HepG2 (cell line): ENCODE data around the gene WDR82. TPM values are rescaled to one million over a fixed set of nuclear protein-coding genes. Genes with fewer than 3 reads are reported as not detected.

ENCODE experiments used
- CEBPG ChIP-seq: IDR thresholded peaks from 2 replicates; pipeline ENCODE4 v1.6.1; 2016
- FLYWCH1 ChIP-seq: sonication (generic); formaldehyde crosslinking; IDR thresholded peaks from 2 replicates; pipeline ENCODE4 v1.8.1; 2023; ENCODE audit warnings: mild to moderate bottlenecking, missing genetic modification reagents
- HDAC1 ChIP-seq: sonication (generic); formaldehyde crosslinking; IDR thresholded peaks from 2 replicates; pipeline ENCODE4 v1.5.1; 2020; ENCODE audit warnings: mild to moderate bottlenecking, missing genetic modification reagents
- HOXA9 ChIP-seq: sonication (generic); formaldehyde crosslinking; IDR thresholded peaks from 2 replicates; pipeline ENCODE4 v1.8.1; 2022; ENCODE audit warnings: missing genetic modification reagents, mild to moderate bottlenecking, moderate library complexity, borderline replicate concordance
- KDM2A ChIP-seq: sonication (generic); formaldehyde crosslinking; IDR thresholded peaks from 2 replicates; pipeline ENCODE4 v1.4.0; 2020; ENCODE audit warnings: low read depth, missing genetic modification reagents, borderline replicate concordance
- NFE2L1 ChIP-seq: sonication (generic); formaldehyde crosslinking; IDR thresholded peaks from 2 replicates; pipeline ENCODE4 v1.4.0; 2020; ENCODE audit warnings: missing genetic modification reagents, mild to moderate bottlenecking, borderline replicate concordance
- PHB2 ChIP-seq: fragments of 450-650 bp; IDR thresholded peaks from 2 replicates; pipeline ENCODE4 v1.6.1; 2018; ENCODE audit not compliant: partially characterized antibody
- RARG ChIP-seq: sonication (generic); formaldehyde crosslinking; IDR thresholded peaks from 2 replicates; pipeline ENCODE4 v1.4.0; 2020; ENCODE audit warnings: low read depth, mild to moderate bottlenecking, missing genetic modification reagents
- SOX13 ChIP-seq, 3 experiments: fragments of 450-650 bp in 1 of 3; sonication (generic) in 1 of 3; formaldehyde crosslinking in 1 of 3; IDR thresholded peaks in 2 of 3; conservative IDR thresholded peaks in 1 of 3; 2 replicates each; pipeline versions ENCODE4 v1.5.0 to v1.6.1; 2016 to 2020; ENCODE audit warnings: antibody characterized with exemption in 1 of 3, mild to moderate bottlenecking in 1 of 3, missing compliant biosample characterization in 1 of 3, missing genetic modification reagents in 1 of 3, moderate library complexity in 1 of 3
- ZNF251 ChIP-seq: sonication (generic); formaldehyde crosslinking; IDR thresholded peaks from 2 replicates; pipeline ENCODE4 v1.9.0; 2021; ENCODE audit warnings: mild to moderate bottlenecking, missing genetic modification reagents
- ZNF326 ChIP-seq: sonication (generic); formaldehyde crosslinking; IDR thresholded peaks from 2 replicates; pipeline ENCODE4 v1.4.0; 2020; ENCODE audit warnings: missing genetic modification reagents, borderline replicate concordance
- ZNF34 ChIP-seq: sonication (generic); formaldehyde crosslinking; IDR thresholded peaks from 2 replicates; pipeline ENCODE4 v1.4.0; 2020; ENCODE audit warnings: mild to moderate bottlenecking, missing genetic modification reagents, borderline replicate concordance
- ZNF674 ChIP-seq: sonication (generic); formaldehyde crosslinking; IDR thresholded peaks from 2 replicates; pipeline ENCODE4 v1.5.0; 2020; ENCODE audit warnings: low read depth, mild to moderate bottlenecking, missing genetic modification reagents
- polyA plus RNA-seq, 8 experiments: library from polyadenylated mRNA; depleted of rRNA in 3 of 8; stranded (reverse) in 7 of 8; unstranded in 1 of 8; fragments of >200 nt; fragmentation: Illumina TruSeq in 4 of 8; extraction: Trizol in 4 of 8; gene quantifications; 2 replicates each; pipeline versions ENCODE4 v1.2.1 to v1.2.3, GENCODE V29; 2011 to 2016; ENCODE audit warnings: low read depth in 4 of 8, missing spikeins in 1 of 8, mixed read lengths in 1 of 8; ENCODE audit not compliant: insufficient read depth in 1 of 8
- total RNA-seq, 5 experiments: library from RNA; depleted of rRNA; stranded (reverse); fragments of >200 nt; fragmentation: Illumina TruSeq; extraction: Trizol; gene quantifications; 2 replicates each; pipeline ENCODE4 v1.2.3, GENCODE V29; 2016; ENCODE audit warnings: low read depth in 1 of 5
- TF ChIP-seq, protein P1 (sequence below): sonication (generic); formaldehyde crosslinking; conservative IDR thresholded peaks from 2 replicates; pipeline ENCODE4 v1.8.1; 2023; ENCODE audit warnings: missing genetic modification reagents
- TF ChIP-seq, protein P2 (sequence below): fragments of 450-650 bp; IDR thresholded peaks from 2 replicates; pipeline ENCODE4 v1.6.1; 2017
- TF ChIP-seq, protein P3 (sequence below): sonication (generic); formaldehyde crosslinking; IDR thresholded peaks from 2 replicates; pipeline ENCODE4 v1.5.1; 2020; ENCODE audit warnings: missing genetic modification reagents, mild to moderate bottlenecking, borderline replicate concordance
- TF ChIP-seq, protein P4 (sequence below), 2 experiments: sonication (generic) in 1 of 2; formaldehyde crosslinking in 1 of 2; IDR thresholded peaks; 2 replicates each; pipeline versions ENCODE4 v1.4.0 to v1.6.1; 2016 to 2020; ENCODE audit warnings: borderline replicate concordance in 1 of 2, low read depth in 1 of 2, mild to moderate bottlenecking in 1 of 2, missing genetic modification reagents in 1 of 2

WDR82 gene
- total and polyA plus RNA-seq, 2 of the 13 experiments (the other 11 are each of a cell fraction or from before 2014, with no cell fraction given) = 39.1 to 59.5 TPM

DNA sequence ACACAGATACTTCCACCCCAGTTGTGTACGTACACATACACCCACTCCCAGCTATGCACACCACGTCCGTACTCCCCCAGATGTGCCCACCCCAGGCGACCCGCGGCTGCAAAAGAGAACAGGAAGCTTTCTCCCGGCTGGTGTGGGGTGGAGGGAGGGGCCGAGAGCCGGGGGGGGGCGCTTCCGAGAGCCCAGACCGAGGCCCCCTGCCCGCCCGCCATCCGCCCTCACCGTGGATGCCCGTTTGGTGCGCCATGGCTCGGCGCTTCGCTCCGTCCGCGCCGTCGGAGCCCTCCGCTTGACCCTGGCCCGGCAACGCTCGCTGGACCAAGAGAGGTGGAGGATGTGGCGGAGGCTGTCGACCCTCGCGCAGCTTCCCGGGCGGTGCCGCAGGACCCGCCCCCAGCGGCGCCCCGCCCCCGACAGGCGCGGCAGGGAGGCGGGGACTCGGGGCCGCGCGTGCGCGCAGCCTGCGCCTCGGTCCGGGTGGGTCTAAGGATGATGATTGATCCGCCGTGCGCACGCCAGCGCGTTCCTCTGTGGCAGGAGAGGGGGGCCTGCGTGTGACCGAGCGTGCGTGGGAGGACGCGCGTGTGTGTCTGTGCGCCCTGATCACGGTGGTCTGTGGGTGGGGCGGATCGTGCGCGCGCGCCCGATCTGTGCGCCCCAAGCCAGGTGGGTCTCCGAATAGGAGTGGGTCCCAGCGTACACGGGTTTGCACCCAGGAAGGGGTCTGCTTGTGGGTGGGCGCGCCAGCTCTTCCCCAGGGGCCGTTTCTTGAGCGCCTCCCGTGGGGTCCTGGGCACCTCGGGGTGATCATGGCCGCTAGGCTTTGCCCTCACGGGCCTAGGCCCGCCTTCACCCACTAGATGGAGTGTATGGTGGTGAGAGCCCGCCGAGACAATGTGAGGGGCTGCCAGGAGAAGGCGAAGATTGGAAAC, 39.4 kb downstream of the WDR82 start, which contains the start of gene TWF2 (continued):
- TF ChIP-seq SOX13 (IDR thresholded peaks at IDR 0.05) (no peak), SOX13 (CRISPR knock-in tag; conservative IDR thresholded peaks at IDR 0.05 in 1 of 2, IDR thresholded peaks at IDR 0.05 in 1 of 2) (peak in 1 of 2 experiments; percentile 14; a peak in 1 of 4 replicates), KDM2A (no peak; the same call in 1 of the 2 replicates), ZNF674 (CRISPR knock-in tag) (no peak), FLYWCH1 (no peak), CEBPG (CRISPR knock-in tag) (no peak), HOXA9 (no peak), RARG (CRISPR knock-in tag) (no peak), ZNF251 (CRISPR knock-in tag) (no peak), ZNF326 (CRISPR knock-in tag) (no peak), ZNF34 (0 out of 2 replicates have a peak, but pooled peaks have one; percentile 40), NFE2L1 (no peak), PHB2 (no peak), HDAC1 (CRISPR knock-in tag) (peak; percentile 80)
- TF ChIP-seq, protein P1, sequence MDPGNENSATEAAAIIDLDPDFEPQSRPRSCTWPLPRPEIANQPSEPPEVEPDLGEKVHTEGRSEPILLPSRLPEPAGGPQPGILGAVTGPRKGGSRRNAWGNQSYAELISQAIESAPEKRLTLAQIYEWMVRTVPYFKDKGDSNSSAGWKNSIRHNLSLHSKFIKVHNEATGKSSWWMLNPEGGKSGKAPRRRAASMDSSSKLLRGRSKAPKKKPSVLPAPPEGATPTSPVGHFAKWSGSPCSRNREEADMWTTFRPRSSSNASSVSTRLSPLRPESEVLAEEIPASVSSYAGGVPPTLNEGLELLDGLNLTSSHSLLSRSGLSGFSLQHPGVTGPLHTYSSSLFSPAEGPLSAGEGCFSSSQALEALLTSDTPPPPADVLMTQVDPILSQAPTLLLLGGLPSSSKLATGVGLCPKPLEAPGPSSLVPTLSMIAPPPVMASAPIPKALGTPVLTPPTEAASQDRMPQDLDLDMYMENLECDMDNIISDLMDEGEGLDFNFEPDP (CRISPR knock-in tag) = no peak
- TF ChIP-seq, protein P2, sequence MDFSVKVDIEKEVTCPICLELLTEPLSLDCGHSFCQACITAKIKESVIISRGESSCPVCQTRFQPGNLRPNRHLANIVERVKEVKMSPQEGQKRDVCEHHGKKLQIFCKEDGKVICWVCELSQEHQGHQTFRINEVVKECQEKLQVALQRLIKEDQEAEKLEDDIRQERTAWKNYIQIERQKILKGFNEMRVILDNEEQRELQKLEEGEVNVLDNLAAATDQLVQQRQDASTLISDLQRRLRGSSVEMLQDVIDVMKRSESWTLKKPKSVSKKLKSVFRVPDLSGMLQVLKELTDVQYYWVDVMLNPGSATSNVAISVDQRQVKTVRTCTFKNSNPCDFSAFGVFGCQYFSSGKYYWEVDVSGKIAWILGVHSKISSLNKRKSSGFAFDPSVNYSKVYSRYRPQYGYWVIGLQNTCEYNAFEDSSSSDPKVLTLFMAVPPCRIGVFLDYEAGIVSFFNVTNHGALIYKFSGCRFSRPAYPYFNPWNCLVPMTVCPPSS = no peak
- TF ChIP-seq, protein P3, sequence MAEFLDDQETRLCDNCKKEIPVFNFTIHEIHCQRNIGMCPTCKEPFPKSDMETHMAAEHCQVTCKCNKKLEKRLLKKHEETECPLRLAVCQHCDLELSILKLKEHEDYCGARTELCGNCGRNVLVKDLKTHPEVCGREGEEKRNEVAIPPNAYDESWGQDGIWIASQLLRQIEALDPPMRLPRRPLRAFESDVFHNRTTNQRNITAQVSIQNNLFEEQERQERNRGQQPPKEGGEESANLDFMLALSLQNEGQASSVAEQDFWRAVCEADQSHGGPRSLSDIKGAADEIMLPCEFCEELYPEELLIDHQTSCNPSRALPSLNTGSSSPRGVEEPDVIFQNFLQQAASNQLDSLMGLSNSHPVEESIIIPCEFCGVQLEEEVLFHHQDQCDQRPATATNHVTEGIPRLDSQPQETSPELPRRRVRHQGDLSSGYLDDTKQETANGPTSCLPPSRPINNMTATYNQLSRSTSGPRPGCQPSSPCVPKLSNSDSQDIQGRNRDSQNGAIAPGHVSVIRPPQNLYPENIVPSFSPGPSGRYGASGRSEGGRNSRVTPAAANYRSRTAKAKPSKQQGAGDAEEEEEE (CRISPR knock-in tag) = no peak
- TF ChIP-seq, protein P4, sequence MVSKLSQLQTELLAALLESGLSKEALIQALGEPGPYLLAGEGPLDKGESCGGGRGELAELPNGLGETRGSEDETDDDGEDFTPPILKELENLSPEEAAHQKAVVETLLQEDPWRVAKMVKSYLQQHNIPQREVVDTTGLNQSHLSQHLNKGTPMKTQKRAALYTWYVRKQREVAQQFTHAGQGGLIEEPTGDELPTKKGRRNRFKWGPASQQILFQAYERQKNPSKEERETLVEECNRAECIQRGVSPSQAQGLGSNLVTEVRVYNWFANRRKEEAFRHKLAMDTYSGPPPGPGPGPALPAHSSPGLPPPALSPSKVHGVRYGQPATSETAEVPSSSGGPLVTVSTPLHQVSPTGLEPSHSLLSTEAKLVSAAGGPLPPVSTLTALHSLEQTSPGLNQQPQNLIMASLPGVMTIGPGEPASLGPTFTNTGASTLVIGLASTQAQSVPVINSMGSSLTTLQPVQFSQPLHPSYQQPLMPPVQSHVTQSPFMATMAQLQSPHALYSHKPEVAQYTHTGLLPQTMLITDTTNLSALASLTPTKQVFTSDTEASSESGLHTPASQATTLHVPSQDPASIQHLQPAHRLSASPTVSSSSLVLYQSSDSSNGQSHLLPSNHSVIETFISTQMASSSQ (IDR thresholded peaks at IDR 0.05; ENCODE audit: low read depth) = no peak
- TF ChIP-seq, protein P4 (CRISPR knock-in tag; IDR thresholded peaks at IDR 0.05; ENCODE audit: borderline replicate concordance) = no peak
